WTC11 (cell line): Measurements from ENCODE around the gene VPS41.

ENCODE experiments used
- ETV6 ChIP-seq: sonication (generic); formaldehyde crosslinking; IDR thresholded peaks from 2 replicates; pipeline ENCODE4 v1.8.1; 2022; ENCODE audit warnings: mild to moderate bottlenecking, missing genetic modification reagents
- GRHL2 ChIP-seq: fragments of 250-450 bp; sonication (Bioruptor Pico); IDR thresholded peaks from 2 replicates; pipeline ENCODE4 v1.8.0; 2022; ENCODE audit warnings: mild to moderate bottlenecking, moderate library complexity; ENCODE audit not compliant: insufficient replicate concordance, severe bottlenecking
- SP1 ChIP-seq: sonication (generic); formaldehyde crosslinking; conservative IDR thresholded peaks from 2 replicates; pipeline ENCODE4 v1.8.1; 2022; ENCODE audit warnings: missing genetic modification reagents
- TF ChIP-seq, protein P1 (sequence below): fragments of 200-600 bp; IDR thresholded peaks from 2 replicates; pipeline ENCODE4 v1.8.0; 2022; ENCODE audit warnings: antibody characterized with exemption

GRCh38 chr7:38855867-38856266 is 53.1 kb downstream of the VPS41 start:
- TF ChIP-seq, protein P1, sequence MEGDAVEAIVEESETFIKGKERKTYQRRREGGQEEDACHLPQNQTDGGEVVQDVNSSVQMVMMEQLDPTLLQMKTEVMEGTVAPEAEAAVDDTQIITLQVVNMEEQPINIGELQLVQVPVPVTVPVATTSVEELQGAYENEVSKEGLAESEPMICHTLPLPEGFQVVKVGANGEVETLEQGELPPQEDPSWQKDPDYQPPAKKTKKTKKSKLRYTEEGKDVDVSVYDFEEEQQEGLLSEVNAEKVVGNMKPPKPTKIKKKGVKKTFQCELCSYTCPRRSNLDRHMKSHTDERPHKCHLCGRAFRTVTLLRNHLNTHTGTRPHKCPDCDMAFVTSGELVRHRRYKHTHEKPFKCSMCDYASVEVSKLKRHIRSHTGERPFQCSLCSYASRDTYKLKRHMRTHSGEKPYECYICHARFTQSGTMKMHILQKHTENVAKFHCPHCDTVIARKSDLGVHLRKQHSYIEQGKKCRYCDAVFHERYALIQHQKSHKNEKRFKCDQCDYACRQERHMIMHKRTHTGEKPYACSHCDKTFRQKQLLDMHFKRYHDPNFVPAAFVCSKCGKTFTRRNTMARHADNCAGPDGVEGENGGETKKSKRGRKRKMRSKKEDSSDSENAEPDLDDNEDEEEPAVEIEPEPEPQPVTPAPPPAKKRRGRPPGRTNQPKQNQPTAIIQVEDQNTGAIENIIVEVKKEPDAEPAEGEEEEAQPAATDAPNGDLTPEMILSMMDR: no peak
- no peak for TF ChIP-seq GRHL2 (CRISPR knock-in tag)
- no peak for TF ChIP-seq SP1
- no peak for TF ChIP-seq ETV6 (CRISPR knock-in tag)
